IMR-90 (cell line): ENCODE measurements around the gene NSF. TPM values are rescaled to one million over a fixed set of nuclear protein-coding genes. Genes with fewer than 3 reads are reported as not detected.

ENCODE experiments used
- ATAC-seq: fragments of 200-7000 bp; cut with Tn5 transposase; 2 replicates; pipeline ENCODE4 v1.9.1; 2020; ENCODE audit warnings: low read depth, mild to moderate bottlenecking, moderate library complexity
- BruUV-seq: library from RNA; stranded (reverse); fragments of 400-500 nt; replicated peaks from 2 replicates; lab custom pipeline; 2021; lab: Mats Ljungman, UMichigan
- CTCF ChIA-PET: fragments of 300-600 bp; formaldehyde crosslinking; extraction: SDS; loops from one replicate; lab custom pipeline; 2021; ENCODE audit warnings: antibody characterized with exemption; lab: Yijun Ruan, JAX
- POLR2A ChIA-PET: fragments of 300-600 bp; sonication (Branson Sonifier 250); formaldehyde crosslinking; loops from one replicate; lab custom pipeline; 2022; ENCODE audit warnings: antibody characterized with exemption; ENCODE audit not compliant: unreplicated experiment; lab: Charles Lee
- DNase-seq: peaks from one replicate; pipeline ENCODE4 v3.0.0; 2013
- H2AFZ ChIP-seq: replicated peaks from 2 replicates; pipeline ENCODE3; 2013; ENCODE audit warnings: low read length, mild to moderate bottlenecking; ENCODE audit not compliant: poor library complexity
- H2AK5ac ChIP-seq: 2 replicates; pipeline ENCODE4 v1.6.1; 2013; ENCODE audit warnings: low read depth, low read length, inconsistent platforms
- H2AK9ac ChIP-seq: replicated peaks from 2 replicates; pipeline ENCODE3; 2013; ENCODE audit warnings: mild to moderate bottlenecking, low read depth, low read length, moderate library complexity; ENCODE audit not compliant: poor library complexity
- H2BK120ac ChIP-seq: 2 replicates; pipeline ENCODE4 v1.6.1; 2013; ENCODE audit warnings: low read depth, low read length, inconsistent platforms
- H2BK15ac ChIP-seq: 3 replicates; pipeline ENCODE4 v1.6.1; 2013; ENCODE audit warnings: low read depth, low read length, inconsistent platforms
- H2BK20ac ChIP-seq: 2 replicates; pipeline ENCODE4 v1.6.1; 2013; ENCODE audit warnings: low read depth, mild to moderate bottlenecking, inconsistent platforms, low read length, moderate library complexity
- H2BK5ac ChIP-seq: 2 replicates; pipeline ENCODE4 v1.6.1; 2013; ENCODE audit warnings: mild to moderate bottlenecking, low read depth, low read length, inconsistent platforms; ENCODE audit not compliant: poor library complexity, severe bottlenecking
- H3K14ac ChIP-seq: replicated peaks from 2 replicates; pipeline ENCODE4 v1.6.1; 2013; ENCODE audit warnings: low read depth, low read length, inconsistent platforms
- H3K18ac ChIP-seq: 2 replicates; pipeline ENCODE4 v1.6.1; 2013; ENCODE audit warnings: low read depth, low read length, control low read depth
- H3K23ac ChIP-seq: 2 replicates; pipeline ENCODE4 v1.6.1; 2013; ENCODE audit warnings: low read depth, low read length, inconsistent platforms
- H3K27ac ChIP-seq: 2 replicates; pipeline ENCODE4 v1.5.1; 2013; ENCODE audit warnings: mild to moderate bottlenecking, control low read depth, low read length; ENCODE audit not compliant: insufficient read depth
- H3K27me3 ChIP-seq: 2 replicates; pipeline ENCODE4 v1.6.1; 2013; ENCODE audit warnings: low read length; ENCODE audit not compliant: control insufficient read depth, insufficient read depth
- H3K36me3 ChIP-seq: 2 replicates; pipeline ENCODE4 v1.6.1; 2013; ENCODE audit warnings: low read length, mixed read lengths; ENCODE audit not compliant: control insufficient read depth, insufficient read depth
- H3K4ac ChIP-seq: 2 replicates; pipeline ENCODE4 v1.6.1; 2013; ENCODE audit warnings: low read depth, low read length, inconsistent platforms
- H3K4me1 ChIP-seq: 2 replicates; pipeline ENCODE4 v1.6.1; 2013; ENCODE audit warnings: low read length, mixed read lengths; ENCODE audit not compliant: control insufficient read depth, insufficient read depth
- H3K4me2 ChIP-seq: 2 replicates; pipeline ENCODE4 v1.6.1; 2013; ENCODE audit warnings: low read depth, mild to moderate bottlenecking, control low read depth, low read length, moderate library complexity
- H3K4me3 ChIP-seq: 2 replicates; pipeline ENCODE4 v1.5.1; 2013; ENCODE audit warnings: low read depth, mild to moderate bottlenecking, control low read depth, low read length, moderate library complexity; ENCODE audit not compliant: insufficient read depth
- H3K56ac ChIP-seq: 2 replicates; pipeline ENCODE4 v1.6.1; 2013; ENCODE audit warnings: low read length, inconsistent platforms; ENCODE audit not compliant: insufficient read depth; ENCODE audit errors: extremely low read depth
- H3K79me1 ChIP-seq, 2 experiments: 2 replicates each; pipeline ENCODE4 v1.6.1; 2013; ENCODE audit warnings: low read length in 2 of 2, inconsistent platforms in 1 of 2, low read depth in 1 of 2
- H3K9ac ChIP-seq: 2 replicates; pipeline ENCODE4 v1.6.1; 2013; ENCODE audit warnings: low read depth, low read length, control low read depth
- H3K9me1 ChIP-seq: 2 replicates; pipeline ENCODE4 v1.6.1; 2013; ENCODE audit warnings: low read length, inconsistent platforms; ENCODE audit not compliant: insufficient read depth
- H3K9me3 ChIP-seq: 2 replicates; pipeline ENCODE4 v1.6.1; 2013; ENCODE audit warnings: low read length; ENCODE audit not compliant: control insufficient read depth, insufficient read depth
- H4K20me1 ChIP-seq: 2 replicates; pipeline ENCODE4 v1.6.1; 2013; ENCODE audit warnings: low read length, inconsistent platforms; ENCODE audit not compliant: insufficient read depth
- H4K5ac ChIP-seq: 2 replicates; pipeline ENCODE4 v1.6.1; 2013; ENCODE audit warnings: mild to moderate bottlenecking, low read depth, low read length, control low read depth
- H4K8ac ChIP-seq, 2 experiments: 2 replicates each; pipeline ENCODE4 v1.6.1; 2013; ENCODE audit warnings: low read depth in 2 of 2, low read length in 2 of 2, control low read depth in 1 of 2, inconsistent platforms in 1 of 2
- H4K91ac ChIP-seq: 2 replicates; pipeline ENCODE4 v1.6.1; 2013; ENCODE audit warnings: low read depth, low read length, inconsistent platforms; ENCODE audit not compliant: insufficient read depth
- BHLHE40 ChIP-seq: fragments of 150-350 bp; IDR thresholded peaks from 2 replicates; pipeline ENCODE4 v1.6.1; 2016; ENCODE audit warnings: mild to moderate bottlenecking, low read depth, low read length
- CEBPB ChIP-seq: IDR thresholded peaks from 2 replicates; pipeline ENCODE4 v1.6.1; 2012; ENCODE audit warnings: low read depth, low read length, improper control_type of control experiment
- WGBS, 2 experiments: methylation state at CpG; one replicate each; pipeline versions ENCODE4 v1.1.5 to v1.1.7; 2013; ENCODE audit warnings: missing lambda C conversion rate in 2 of 2; ENCODE audit not compliant: insufficient read length in 1 of 2; ENCODE audit errors: extremely low coverage in 2 of 2; 5-methylcytosine and 5-hydroxymethylcytosine counted together
- dilution Hi-C: fragments of 300-500 bp; cut with HindIII; formaldehyde crosslinking; loops from one replicate; pipeline ENCODE4 v1.14.3; 2018; ENCODE audit warnings: low sequenced_read_pairs; ENCODE audit not compliant: unreplicated experiment
- in situ Hi-C: fragments of 300-500 bp; cut with MboI; formaldehyde crosslinking; loops from 3 replicates; pipeline ENCODE4 v1.14.3; 2019; ENCODE audit warnings: low sequenced_read_pairs, inconsistent platforms, mixed read lengths
- intact Hi-C: fragments of 100-400 bp; cut with micrococcal nuclease; formaldehyde crosslinking; loops from 2 replicates; pipeline ENCODE4 v1.10.0; 2022
- polyA plus RNA-seq, 3 experiments: library from polyadenylated mRNA; depleted of rRNA; stranded (reverse); fragments of >200 nt; gene quantifications; 2 replicates each; pipeline ENCODE4 v1.2.3, GENCODE V29; 2012; ENCODE audit warnings: low replicate concordance in 1 of 3
- total RNA-seq: library from RNA; depleted of rRNA; stranded (reverse); fragments of >200 nt; gene quantifications from 2 replicates; pipeline ENCODE4 v1.2.3, GENCODE V29; 2012

The NSF gene
- total and polyA plus RNA-seq, 2 of the 4 experiments (the other 2 are of a cell fraction), result 38.9 to 110 TPM

GRCh38 chr17:46790216-46790615 is 199.7 kb downstream of the NSF start:
- H2AK9ac ChIP-seq, result no peak overlapping the region
- no peak overlapping the region for H4K91ac ChIP-seq
- H3K4me2 ChIP-seq, result no peak overlapping the region
- no peak overlapping the region for H3K4me3 ChIP-seq
- in situ Hi-C loops (no loop called here), dilution Hi-C loops (no loop called here), intact Hi-C loops (loop anchor here (10.0 kb wide), 1 partner anchor 65 kb away; the partner anchor contains the start of gene WNT9B)
- no peak overlapping the region for H3K9ac ChIP-seq
- no peak overlapping the region for H3K27ac ChIP-seq
- TF ChIP-seq CEBPB, result no peak
- TF ChIP-seq BHLHE40, result no peak
- BruUV-seq, result no TSS peak
- H3K79me1 ChIP-seq, result no peaks in the 10 kb centered on the region
- H3K9me1 ChIP-seq, result no peaks in the 10 kb centered on the region
- no peak overlapping the region for H2AK5ac ChIP-seq
- H3K18ac ChIP-seq, result no peak overlapping the region
- H4K5ac ChIP-seq, result no peak overlapping the region
- H2AFZ ChIP-seq, result no peak overlapping the region
- ATAC-seq (no peak), DNase-seq (no peak)
- no peaks in the 10 kb centered on the region for H3K36me3 ChIP-seq
- no peak overlapping the region for H2BK20ac ChIP-seq
- ChIA-PET POLR2A (no interaction called here), CTCF (no interaction called here)
- 67% methylated on average over 1 of the region's 3 CpGs; no CpG with 5 or more reads in 1 of the 2 experiments for WGBS, 2 experiments
- H3K56ac ChIP-seq, result no peak overlapping the region
- no peak overlapping the region for H3K14ac ChIP-seq
- H3K4me1 ChIP-seq, result no peaks in the 10 kb centered on the region
- peaks cover 12% of the 10 kb centered on the region for H3K9me3 ChIP-seq
- H2BK5ac ChIP-seq, result no peak overlapping the region
- no peak overlapping the region for H3K23ac ChIP-seq
- H4K8ac ChIP-seq, result no peak overlapping the region
- no peak overlapping the region for H3K4ac ChIP-seq
- H4K20me1 ChIP-seq, result no peaks in the 10 kb centered on the region
- peaks cover 70% of the 10 kb centered on the region for H3K27me3 ChIP-seq
- H2BK15ac ChIP-seq, result no peak overlapping the region
- no peak overlapping the region for H2BK120ac ChIP-seq
